GM19023 (cell line): ENCODE measurements around the gene LRRC10B.

Experiments used
- ATAC-seq: cut with Tn5 transposase; IDR thresholded peaks from one replicate; pipeline ENCODE4 v1.9.1; 2021; ENCODE audit warnings: mild to moderate bottlenecking, moderate library complexity; ENCODE audit not compliant: unreplicated experiment

LRRC10B gene

DNA sequence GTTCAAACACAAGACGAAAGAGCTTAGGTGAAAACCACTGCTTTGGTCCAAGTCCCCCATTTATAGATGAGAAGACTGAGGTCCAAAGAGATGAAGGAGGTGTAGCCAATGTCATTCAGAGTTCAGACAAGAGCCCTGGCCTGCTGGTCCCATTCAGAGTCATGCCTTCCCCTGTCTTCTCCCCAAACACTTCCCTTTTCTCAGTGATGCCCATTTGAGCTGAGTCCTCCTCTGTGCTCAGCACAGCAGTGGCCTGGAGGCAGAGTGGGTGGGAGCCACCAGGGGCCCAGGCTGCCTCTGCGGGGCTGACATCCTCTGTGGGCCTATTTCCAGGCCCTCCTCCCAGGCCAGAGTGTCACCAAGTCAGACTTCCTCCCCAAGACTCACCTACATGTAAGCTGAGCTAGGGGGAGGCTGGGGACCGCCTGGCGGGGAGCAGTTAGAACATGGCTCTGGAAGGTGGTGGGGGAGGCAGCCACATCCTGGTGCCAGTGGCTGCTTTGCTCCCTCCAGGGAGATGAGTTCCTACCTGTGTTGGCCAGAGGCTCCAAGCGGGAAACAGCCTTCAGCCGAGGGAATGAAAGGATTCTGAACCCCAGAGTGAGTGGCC, 22.4 kb upstream of the LRRC10B start:
- ATAC-seq: no peak

DNA sequence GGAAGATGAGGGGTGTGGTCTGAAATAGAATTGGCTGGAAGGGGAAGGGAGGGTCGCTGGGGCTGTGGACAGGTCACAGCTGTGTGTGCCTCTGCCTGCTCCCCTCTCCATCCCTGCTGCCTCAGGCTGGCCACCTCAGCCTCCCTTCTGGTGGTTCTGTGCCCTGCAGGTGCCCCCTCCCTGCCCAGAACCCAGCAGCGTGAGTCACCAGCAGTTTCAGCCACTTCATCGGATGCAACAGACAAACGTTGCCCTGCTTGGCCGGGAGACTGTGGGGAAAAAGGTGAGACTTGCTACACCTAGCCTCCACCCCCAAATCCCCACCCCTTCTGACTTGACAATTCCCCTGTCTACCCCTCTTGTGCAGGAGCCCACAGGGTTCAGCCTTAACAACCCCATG, 21.8 kb upstream of the LRRC10B start:
- ATAC-seq: no peak

DNA sequence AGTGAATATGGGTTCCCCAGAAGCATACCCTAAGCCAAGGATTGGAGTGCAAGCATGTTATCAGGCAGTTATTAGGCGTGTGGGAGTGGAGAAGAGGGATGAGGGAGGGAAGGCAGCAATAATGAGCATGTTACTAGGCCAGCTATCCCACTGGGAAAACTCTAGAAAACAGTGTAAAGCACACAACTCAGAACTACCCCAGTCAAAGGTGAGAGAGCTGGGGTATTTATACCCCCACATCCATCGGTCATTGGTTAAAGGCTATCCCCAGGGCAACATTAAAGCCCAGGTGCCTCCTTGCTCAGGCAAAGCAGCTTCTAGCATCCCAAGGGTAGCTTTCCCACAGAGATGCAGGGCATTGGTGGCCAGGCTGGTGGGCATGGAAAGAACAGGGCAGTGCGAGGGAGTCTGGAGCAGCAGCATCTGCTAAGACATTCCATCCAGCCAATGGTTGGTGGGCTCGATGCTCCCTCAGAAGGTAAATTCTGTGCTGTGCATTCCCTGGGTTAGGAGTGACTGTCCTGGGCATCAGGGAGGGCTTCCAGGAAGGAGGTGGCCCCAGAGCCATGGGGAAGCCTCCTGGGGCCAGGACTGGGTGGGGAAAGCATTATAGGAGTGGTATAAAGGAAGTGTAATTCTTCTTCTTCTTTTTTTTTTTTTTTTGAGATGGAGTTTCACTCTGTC, 21.1 kb upstream of the LRRC10B start:
- no peak for ATAC-seq

DNA sequence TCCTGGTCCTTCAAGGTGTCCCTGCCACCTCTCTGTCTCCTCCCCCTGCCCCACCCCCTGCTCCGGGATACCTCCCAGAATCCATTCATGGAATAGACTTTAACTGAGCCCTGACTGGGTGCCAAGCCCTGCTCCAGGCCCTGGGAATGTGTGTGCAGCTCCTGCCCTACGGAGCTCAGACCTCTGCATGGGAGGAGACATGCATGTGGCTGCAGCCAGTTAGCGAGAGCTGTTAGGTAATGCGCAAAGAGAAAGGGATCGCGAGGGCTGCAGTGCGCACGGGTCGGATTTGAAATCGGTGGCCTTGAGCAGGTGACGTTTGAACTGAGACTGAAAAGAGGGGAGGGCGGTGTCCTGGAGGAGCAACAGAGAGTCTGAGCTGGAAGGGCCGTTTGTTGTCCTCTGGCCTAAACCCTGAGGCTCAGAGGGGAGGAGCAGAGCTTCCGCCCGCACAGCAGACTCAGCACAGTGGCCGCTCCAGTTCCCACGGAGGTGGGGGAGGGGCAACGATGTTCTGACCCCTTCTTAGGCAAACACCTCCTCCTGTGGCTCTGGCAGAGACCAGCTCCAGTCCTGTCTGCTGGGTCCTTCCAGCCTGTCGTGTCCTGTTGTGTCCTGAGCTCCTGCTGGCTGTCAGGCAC, 19.8 kb upstream of the LRRC10B start:
- no peak for ATAC-seq

DNA sequence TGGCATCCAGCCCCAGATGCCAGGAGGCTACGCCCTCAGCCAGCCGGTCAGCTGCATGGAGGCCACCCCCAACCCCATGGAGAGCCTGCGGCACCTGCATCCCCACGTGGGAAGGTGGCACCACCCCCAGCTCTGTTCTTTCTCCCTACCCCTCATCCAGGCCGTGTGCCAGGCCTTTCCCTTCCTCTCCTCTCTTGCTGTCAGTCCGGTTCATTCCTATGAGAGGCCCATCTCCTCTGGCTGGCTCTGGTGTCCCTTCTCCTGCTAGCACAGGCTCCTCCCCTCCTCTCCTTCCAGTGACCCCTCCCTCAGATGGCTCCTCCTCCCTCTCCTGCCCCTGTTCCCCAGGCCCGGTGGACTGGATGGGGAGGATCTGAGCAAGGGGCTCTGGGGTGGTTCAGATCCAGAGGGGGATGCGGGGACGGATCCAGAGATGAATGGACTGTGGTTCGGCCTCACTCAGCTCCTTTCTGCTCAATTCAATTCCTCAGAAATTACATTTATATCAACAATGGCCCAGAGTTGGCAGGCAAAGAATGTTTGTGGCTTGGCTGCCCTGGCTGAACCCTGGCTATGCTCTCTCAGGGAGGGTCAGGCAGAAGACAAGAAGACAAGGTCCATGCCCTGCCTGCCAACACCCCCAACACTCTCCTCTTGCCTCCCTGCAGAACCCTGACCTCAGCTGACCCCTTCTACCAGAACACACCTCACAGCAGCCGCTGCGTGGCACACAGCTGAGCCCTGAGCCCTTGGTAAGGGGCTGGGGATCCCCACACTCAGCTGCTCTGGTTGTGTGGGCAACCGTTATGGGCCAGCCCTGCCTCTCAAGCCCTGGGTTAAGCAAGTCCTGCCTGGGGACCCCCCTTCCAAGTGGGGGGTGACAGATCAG, 18.5 kb upstream of the LRRC10B start:
- no peak for ATAC-seq

DNA sequence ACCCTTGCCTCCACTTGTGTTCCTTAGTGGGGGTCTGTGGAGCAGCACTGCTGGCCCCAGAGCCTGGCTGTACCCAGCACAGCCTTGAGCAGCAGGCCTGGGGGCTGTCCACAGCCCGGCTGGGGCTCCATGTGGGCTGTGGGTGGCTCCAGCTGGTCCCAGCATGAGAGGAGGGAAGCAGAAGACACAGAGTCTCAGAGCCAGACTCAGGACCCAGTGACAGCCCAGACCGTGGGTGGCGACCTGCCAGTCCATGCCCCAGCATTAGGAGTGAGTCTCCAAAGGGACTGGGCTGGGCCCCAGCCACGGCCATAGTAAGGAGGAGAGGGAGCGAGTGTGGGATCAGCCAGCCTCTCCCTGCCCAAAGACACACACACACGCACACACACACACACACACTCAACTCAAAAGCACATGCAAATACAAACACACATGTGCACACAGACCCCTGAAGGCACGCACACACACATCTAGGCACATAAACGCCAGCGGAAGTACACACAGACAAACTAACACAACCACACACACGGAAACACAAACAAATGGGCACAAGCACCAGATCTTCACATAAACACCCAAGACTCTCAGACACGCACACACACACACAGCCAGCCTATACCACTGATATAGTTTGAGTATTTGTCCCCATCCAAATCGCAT, 16.7 kb upstream of the LRRC10B start:
- ATAC-seq: no peak

DNA sequence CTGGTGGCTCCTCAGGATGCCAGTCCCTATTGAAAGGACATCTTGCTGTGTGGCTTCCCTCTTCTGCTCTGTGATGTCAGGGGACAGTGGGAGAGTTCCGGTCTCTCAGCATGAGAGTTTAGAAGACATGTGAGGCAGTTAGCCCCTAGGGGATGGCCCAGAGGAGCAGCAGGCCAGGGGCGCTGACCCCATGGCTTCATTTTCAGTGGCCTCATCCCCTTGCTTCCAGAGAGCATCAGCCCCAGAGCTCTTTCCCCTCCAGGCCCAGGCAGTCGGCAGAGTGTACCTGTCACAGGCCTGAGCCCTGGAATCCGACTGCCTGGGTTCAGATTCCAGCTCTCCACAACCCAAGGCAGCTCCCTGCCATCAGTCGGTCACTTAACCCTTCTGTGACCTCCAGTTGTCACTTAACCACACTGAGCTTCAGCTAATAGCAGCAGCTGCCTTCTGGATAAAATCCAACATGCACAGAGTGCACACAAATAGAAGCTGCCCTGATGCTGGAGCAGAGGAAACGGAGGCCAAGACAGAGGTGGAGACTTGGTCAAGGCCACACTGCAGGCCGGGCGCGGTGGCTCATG, 14.1 kb upstream of the LRRC10B start:
- no peak for ATAC-seq

DNA sequence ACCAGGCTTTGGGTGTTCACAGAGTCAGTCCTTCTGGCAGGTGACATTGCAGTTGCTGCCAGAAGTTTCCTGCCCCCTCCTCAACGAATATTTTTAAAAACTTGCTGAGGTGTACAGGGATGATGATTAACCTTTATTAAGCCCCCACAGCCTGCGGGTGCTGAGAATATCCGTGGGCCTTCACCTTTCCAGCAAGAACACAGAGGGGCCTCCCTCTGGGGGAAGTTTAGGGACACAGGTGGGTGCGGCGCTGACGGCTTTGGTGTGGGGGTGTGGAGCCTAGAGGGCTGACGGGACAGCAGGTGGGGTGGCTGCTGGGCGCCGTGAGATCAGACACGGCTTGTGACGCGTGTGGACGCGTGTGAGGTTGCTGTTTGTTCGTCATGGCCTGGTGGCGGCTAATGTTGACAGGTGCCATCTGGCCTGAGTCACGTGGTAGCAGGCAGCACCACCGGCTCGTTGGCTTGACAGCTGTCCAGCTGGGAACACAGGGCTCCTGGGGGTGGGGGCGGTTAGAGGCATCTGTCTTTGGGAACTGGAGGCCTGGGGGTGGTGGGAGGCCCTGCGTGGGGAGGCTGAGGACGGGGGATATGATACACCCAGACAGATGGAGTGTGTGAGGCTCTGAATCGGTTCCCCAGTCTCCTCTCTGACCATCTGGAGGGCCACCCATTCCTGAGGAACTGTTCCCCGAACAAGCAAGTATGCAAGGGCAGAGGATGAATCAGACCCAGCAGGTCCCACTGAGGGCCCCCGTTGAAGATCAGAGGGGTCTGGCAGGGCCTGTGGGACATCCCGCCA, 12.5 kb upstream of the LRRC10B start:
- ATAC-seq: no peak

DNA sequence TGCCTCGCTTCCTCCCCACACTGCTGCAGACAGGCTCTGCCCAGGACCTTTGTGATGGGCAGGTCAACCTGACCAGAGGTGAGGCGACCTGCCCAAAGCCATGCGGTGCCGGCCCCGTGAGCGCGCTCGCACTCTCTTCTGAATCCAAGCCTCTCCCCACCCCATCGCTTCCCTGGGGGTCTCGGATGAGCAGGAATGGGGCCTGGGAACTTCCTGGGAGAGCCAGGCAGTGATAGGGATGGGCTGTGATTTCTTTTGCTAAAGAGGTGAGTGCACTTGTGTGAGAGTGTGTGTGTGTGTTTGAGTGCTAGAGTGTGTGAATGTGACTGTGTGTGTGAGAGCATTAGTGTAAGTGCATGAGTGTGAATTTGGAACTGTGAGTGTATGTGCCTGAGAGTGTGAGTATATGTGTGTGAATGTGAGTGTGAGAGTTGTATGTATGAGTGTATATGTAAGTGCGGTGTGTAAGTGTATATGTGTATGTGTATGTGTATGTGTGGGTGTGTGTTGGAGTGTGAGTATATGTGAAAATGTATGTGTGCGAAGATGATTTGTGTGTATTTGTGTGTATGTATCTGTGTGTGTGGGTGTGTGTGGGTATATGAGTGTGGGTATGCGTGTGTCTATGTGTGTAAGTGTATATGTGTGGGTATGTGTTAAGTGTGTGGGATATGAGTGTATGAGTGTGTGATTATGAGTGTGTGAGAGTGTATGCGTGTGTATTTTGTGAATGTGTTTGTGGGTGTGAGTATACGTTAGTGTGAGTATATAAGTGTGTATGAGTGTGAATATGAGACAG, 11.7 kb upstream of the LRRC10B start:
- ATAC-seq: no peak

DNA sequence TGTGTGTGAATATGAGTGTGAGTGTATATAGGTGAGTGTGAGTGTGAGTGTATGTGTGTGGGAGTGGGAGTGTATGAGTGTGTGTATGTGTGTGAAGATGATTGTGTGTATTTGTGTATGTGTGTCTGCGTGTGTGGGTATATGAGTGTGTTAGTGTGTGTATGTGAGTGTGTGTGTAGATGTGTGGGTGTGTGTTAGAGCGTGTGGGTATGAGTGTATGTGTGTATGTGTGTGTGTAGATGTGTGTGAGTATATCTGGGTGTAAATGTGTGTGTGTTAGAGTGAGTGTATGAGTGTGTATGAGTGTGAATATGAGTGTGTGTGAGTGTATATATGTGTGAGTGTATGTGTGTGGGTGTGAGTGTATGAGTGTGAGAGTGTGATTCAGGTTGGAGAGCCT, 11.1 kb upstream of the LRRC10B start:
- no peak for ATAC-seq

DNA sequence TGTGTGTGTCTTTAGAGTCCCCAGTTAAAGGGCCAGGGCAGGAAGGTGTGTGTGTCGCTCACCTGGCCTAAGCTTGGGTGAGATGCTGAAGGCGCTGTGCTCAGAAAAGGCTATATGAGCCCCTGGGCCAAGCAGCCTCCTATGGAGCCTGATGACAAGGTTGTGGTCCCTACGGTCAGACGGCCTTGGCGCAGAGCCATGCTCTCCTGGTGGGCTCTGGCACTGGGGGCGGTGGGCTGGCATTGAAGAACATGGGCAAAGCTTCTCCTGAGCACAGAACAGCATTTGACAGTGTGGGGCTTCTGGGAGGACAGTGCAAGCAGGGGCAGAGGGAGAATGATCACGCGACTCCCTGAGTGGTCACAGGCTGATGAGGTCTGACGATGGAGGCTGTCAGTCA, 10.7 kb upstream of the LRRC10B start:
- no peak for ATAC-seq

DNA sequence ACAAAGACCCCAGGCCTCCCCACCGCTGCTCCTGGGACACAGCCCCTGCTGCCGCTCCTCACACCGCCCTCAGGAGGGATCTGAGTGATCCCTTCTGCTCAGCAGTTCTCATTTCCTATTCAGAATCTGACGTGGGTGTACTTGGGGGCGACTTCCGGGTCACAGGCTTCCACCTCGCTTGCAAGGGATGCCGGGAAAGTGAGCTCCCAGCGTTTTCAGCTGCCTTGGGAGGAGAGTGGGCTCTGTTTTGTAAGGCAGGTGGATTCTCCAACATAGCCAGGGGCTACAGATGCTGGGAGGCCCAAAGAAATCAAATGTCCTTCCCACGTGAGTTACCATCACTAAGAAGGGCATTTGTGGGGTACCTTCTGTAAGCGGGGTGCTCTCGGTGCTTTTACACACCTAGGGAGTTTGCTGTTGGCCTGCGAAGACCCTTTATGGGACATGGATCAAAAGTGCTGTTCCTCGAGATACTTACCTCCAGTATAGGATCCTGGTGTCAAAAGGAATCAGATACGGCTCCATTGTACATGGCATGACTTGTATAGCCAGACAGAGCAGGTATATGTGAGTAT, 9.7 kb upstream of the LRRC10B start:
- ATAC-seq: no peak

DNA sequence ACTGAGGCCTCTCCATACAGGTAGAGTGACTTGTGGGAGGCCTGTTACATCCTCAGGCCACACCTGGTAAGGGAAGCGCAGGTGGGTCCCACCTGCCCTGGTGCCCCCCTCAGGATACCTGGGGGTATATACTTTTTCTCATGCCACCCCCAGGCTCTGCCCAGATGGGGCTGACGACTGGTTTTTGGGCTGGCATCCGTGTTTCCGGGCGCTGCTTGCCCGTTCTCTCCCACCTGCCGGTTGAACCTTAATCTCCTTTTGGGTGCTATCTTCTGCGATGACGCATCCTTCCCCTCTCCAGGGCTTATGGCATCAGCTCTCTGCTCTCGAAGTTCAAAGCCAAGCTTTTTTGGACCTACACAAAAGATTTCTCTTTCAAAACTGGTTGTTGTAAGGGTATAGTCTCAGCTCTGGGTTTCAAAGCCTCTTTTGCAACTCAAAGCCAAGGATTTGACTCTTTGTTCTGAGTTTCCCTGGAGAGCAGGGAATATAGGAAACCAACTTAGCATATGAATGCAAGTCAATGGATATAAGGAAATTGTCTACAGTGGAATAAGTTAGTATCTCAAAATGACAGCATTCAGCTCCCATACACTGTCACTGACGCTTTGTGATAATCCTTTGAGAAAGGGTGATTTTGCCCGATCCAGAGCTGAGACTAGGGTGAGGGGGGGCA, 8.6 kb upstream of the LRRC10B start:
- no peak for ATAC-seq

DNA sequence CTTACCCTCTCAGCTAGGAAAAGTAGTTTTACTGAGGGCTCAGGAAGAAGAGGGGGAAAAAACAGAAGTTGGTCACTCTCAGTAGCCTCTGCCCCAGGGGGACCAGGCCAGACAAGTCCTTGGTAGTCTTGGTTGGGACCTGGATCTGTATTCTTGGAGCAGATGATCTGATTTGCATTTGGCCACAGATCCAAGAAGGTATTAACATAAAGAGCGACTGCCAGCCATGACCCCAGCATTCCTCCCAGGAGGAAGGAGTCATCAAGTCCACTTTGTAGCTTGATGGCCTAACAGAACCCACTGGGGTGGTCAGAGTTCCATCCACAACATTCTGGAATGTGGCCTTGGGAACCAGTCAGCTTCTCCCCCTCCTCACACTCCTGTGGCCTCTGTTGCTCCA, 6.0 kb upstream of the LRRC10B start:
- no peak for ATAC-seq

DNA sequence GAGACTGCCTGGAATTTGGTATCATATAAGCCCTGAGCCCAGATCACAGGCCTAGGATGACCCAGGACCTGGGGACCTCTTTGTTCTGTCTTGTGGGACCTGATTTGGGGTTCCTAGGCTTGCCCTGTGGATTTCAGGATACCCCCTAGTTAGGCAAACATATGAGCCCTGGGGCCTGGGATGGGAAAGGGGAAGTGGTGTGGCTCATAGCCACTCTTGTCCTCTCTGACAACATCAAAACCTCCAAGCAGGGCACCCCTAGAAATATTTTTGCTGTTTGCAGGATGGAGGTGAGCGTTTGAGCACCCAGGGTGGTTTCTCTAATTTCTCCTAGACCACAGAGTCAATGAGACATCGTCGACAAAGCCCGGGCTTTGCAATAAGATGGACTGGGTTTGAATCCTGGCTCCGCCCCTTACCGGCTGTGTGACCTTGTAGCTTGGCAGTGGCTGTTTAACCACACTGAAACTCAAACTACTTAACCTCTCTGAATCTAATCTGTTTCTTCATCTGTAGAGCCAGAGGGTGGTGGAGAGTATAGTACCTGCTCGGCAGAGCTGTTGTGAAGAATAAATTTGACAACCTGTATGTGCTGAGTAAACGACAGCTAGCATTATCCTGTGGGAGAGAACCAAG, 5.3 kb upstream of the LRRC10B start:
- ATAC-seq: no peak

DNA sequence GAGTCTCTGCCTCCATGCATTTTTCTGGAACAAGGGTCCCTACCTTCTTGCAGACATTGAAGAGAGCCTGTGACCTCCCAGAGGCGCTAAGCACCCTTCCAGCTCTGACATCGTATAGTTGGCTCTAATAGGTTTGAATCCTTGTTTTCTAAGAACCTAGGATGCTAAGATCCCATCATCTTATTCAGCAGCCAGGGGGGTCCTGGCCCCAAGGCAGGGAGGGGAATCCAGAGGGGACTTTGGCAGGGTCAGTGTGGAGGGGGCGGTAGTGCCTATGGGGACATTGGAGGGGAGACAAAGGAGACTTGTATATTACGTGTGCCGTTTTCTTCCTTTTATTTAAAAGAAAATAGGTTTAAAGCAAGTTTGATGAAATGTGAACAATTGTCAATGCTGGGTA, 3.4 kb upstream of the LRRC10B start:
- ATAC-seq: no peak

DNA sequence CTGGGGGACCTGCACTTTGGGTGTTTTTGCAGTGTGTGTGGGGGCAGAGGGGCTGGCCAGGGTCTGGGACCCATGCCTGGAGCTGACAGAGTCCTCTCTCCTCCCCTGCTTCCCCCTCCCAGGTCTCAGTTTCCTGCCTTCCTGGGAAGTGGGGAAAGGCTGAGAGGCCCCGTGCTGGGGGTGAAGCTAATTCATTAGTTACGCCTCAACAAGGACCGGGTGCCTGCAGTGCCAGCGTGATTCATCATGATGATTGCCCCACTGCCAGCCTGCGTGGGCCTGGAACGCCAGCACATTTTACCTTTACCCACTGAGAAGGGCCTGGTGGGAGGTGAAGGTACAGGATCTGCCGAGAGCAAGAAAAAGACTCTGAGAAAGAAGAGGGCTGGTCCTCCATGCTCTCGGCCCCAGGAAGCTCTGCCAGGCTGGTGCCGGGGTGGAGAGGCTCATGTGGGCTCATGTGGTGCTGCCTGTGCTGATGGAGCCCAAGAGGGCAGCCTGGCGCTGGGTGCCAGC, 2.9 kb upstream of the LRRC10B start:
- no peak for ATAC-seq
